Omental fat pad (tissue), 4 donors: Measurements from ENCODE around the gene MLST8. TPM values are rescaled to one million over a fixed set of nuclear protein-coding genes. Genes with fewer than 3 reads are reported as not detected.
A peak's percentile ranks its signal among the peaks of the same experiment; 100 is the strongest.

Source experiments
- ATAC-seq: fragments of 150-250 bp; one replicate; pipeline ENCODE4 v1.9.1; 2016; ENCODE audit warnings: mild to moderate bottlenecking, moderate library complexity; ENCODE audit not compliant: low FRiP score
- DNase-seq: peaks from one replicate; pipeline ENCODE4 v3.0.0-alpha.2; 2019; ENCODE audit warnings: low spot score
- total RNA-seq, 4 donors: library from RNA; depleted of rRNA; stranded (reverse); fragments of >200 nt; gene quantifications; one replicate each; pipeline ENCODE4 v1.1.0, GENCODE V29; 2016
- TF ChIP-seq, protein P1 (sequence below), 3 donors: fragments of 450-650 bp; IDR thresholded peaks; one replicate each; pipeline ENCODE4 v1.5.1; 2016 to 2017; ENCODE audit warnings: antibody characterized with exemption in 3 of 3, mild to moderate bottlenecking in 3 of 3, moderate library complexity in 2 of 3

MLST8 gene
- total RNA-seq, 4 donors from 2014 or later, result 29.8 to 44.6 (median 34.6) TPM

DNA sequence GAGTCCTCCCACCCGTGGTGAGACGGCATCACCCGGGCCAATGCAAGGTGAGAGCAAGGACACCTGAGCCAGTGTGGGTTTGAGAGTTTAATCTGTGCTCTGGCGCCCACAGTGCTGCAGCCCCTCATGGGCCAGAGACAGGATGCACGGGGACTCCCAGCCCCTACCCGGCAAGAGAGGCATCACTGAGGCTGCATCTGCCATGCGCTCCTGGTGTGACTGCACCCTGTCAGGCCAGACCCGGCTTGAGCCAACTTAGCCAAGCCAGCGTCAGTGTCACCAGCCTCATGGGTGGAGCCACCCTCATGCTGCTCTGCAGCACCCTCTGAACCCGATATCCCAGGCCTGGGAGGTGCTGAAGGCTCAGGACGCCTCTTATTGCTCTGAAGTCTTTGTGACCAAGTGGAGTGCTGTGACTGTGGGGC is 6.7 kb downstream of the MLST8 start:
- no peak for ATAC-seq
- no peak for DNase-seq
- TF ChIP-seq, protein P1, sequence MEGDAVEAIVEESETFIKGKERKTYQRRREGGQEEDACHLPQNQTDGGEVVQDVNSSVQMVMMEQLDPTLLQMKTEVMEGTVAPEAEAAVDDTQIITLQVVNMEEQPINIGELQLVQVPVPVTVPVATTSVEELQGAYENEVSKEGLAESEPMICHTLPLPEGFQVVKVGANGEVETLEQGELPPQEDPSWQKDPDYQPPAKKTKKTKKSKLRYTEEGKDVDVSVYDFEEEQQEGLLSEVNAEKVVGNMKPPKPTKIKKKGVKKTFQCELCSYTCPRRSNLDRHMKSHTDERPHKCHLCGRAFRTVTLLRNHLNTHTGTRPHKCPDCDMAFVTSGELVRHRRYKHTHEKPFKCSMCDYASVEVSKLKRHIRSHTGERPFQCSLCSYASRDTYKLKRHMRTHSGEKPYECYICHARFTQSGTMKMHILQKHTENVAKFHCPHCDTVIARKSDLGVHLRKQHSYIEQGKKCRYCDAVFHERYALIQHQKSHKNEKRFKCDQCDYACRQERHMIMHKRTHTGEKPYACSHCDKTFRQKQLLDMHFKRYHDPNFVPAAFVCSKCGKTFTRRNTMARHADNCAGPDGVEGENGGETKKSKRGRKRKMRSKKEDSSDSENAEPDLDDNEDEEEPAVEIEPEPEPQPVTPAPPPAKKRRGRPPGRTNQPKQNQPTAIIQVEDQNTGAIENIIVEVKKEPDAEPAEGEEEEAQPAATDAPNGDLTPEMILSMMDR (IDR thresholded peaks at IDR 0.05), result no peak

DNA sequence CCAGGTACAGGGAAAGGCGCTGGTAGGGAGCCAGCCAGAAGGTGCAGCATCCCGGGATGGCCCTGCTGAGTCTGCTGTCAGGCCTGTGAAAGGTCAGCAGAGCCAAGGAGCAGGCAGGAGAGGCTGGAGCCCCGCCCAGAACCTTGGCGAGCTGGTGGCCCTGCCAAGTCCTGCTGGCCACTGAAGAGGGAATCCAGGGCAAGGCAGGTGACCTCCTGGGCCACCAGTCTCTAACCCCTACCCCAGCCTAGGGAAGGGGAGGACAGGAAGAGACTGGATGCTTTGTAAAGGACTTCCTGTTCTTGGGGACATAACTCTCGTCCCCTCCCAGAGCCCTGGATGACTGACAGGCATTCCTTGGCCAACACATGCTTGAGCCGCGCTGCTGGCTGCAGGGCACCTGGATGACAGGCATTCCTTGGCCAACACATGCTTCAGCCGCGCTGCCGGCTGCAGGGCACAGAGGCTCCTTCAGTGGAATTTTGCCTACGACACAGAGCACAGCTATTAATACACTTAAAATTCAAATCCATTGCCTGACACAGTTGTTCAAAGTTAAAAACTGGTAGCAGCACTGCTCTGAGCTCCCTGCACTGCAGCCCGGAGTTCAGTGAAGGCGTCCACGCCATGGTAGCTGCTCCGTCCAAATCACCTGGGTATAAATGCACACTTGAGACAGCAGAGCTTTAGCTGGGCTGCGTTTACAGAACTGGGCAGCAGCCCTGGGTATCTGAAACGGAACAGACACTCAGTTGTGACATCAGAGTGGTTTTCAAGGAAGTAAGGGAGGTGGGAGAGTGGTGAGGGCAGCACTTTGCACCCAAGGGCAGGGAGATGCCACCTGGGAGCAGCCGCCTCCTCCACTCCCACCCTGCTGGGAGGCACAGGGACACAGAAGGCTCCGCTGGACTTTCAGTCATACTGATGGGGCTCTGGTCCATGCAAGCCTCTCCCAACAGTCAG is 7.4 kb downstream of the MLST8 start:
- no peak for DNase-seq
- TF ChIP-seq, protein P1 (IDR thresholded peaks at IDR 0.05), result no peak
- no peak for ATAC-seq

DNA sequence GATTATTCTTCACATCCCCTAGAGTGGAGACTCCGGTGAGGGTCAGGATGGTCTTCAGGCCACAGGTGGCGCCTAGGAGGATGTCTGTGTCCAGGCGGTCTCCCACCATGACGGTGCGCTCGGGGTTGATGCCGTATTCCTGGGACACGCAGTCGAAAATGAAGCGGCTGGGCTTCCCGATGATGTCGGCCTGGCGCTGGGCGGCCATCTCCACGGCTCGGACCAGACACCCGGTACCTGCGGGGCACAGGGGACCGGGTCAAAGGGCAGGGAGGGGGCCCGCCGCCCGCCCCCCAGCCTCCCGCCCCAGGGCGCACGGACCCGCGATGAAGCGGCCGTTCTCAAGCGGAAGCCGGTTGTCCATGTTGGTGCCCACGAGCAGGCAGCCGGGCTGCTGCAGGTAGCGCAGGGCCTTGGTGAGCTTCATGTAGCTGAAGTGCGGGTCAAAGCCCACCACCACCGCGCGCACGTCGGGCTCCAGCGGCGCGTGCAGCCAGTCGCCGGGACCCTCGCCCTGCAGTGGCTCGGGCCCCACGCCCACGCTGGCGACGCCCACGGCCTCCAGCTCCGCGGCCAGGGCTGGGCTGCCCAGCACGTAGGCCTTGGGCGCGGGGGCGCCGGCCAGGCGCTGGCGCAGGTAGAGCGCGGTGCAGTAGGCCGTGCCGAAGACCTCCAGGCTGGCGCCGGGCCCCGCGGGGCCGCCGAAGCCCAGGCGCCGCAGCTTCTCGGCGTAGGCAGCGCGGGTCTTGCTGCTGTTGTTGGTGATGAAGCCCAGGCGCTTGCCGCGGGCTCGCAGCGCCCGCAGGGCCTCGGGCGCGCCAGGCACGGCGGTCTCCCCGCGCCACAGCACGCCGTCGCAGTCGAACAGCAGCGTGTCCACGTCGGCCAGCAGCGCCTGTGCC is 8.8 kb downstream of the MLST8 start:
- ATAC-seq (no peak), DNase-seq (no peak)
- TF ChIP-seq, protein P1 (IDR thresholded peaks at IDR 0.05), result no peak

DNA sequence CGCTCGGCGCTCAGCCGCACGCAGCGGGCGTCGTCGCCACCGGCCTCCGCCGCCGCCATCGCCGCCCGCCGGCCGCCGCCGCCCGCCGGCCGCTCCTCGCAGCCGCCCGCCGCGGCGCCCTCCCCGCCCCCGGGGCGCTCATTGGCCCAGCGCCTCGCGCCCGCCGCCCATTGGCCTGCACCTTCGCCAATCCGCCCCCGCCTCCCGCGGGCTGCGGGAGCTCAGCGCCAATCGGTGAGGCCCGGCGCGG is 9.4 kb downstream of the MLST8 start, which contains the start of gene PGP:
TSS of gene PGP (minus strand) at position 122 of the 250 bp plus-strand sequence. CDS start at position 59, 63 bp downstream.
- TF ChIP-seq, protein P1 (IDR thresholded peaks at IDR 0.05), result no peak
- DNase-seq (no peak), ATAC-seq (peak; percentile 94)

DNA sequence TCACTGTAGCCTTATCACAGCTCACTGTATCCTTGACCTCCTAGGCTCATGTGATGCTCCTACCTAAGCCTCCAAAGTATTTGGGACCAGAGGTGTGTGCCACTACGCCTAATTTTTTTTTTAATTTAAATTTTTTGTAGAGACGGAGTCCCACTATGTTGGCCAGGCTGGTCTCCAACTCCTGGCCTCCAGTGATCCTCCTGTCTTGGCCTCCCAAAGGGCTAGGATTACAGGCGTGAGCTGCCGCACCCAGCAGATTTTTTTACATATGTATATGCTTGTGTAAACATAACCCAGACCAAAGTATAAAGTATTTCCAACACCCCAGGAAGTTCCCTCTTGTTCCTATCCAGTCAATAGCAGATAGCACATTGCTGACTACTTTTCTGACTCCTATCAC is 11.1 kb downstream of the MLST8 start:
- DNase-seq (no peak), ATAC-seq (no peak)
- TF ChIP-seq, protein P1 (IDR thresholded peaks at IDR 0.05), result no peak

DNA sequence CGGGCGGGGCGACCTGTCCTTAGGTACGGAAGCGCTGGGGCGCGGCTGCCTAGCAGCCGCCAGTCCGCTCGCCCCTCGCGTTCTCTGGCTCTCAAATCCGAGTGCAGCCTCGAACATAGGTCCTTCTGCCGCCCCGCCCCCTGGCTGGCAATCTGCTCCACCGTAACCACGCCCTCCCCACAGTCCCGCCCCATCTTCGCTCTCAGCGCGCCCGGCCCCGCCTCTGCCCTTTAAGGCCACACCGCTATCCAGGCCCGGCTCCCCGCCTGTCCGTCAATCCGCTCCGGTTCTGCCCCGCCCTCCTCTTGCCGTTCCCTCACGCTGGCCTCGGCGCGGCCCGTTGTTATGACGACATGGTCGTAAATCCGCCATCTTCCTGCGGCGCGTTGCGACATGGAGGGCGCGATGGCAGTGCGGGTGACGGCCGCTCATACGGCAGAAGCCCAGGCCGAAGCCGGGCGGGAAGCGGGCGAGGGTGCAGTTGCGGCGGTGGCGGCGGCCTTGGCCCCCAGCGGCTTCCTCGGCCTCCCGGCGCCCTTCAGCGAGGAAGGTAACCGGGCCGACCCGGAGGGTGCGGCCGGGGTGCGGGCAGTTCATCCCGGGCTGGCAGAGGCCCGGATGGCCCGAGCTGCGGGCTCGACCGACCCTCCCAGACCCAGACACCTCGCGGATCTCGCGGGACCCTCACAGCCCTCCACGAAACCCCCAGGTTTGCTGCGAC is 18.1 kb downstream of the MLST8 start, which contains the start of gene E4F1:
TSS of gene E4F1 (plus strand) at position 371 of the 721 bp plus-strand sequence. CDS start at position 394, 23 bp downstream.
- DNase-seq, result peak; percentile 95
- peak; percentile 99 for ATAC-seq
- TF ChIP-seq, protein P1 (IDR thresholded peaks at IDR 0.05), result no peak
